ENCODE data around the gene RBCK1. TPM values are rescaled to one million over a fixed set of nuclear protein-coding genes. Genes with fewer than 3 reads are reported as not detected.

The RBCK1 gene
- polyA plus RNA-seq, 3 donors from 2014 or later = 110 to 131 (median 126) TPM

- peak overlapping the region; percentile 85 to 96 (median 89) for H3K27ac Mint-ChIP-seq
- H3K4me3 Mint-ChIP-seq = peak overlapping the region; percentile 90 to 93 (median 92)
These were observed 971 bp downstream of the RBCK1 start for GRCh38 chr20:408843-409696.

GRCh38 chr20:409697-410559, 1.8 kb downstream of the RBCK1 start:
- Mint-ChIP-seq H3K27ac (peak overlapping the region; percentile 85 to 96 (median 89)), H3K4me3 (peak overlapping the region; percentile 90 to 93 (median 92)), H3K27me3 (ENCODE audit: low read depth in 3 of 3) (peaks cover 5 to 18% (median 14%) of the 10 kb centered on the region in 3 donors), H3K9me3 (no peaks in the 10 kb centered on the region), H3K36me3 (peaks cover 6 to 16% (median 10%) of the 10 kb centered on the region in 3 donors), H3K4me1 (peaks cover 53 to 73% of the 10 kb centered on the region in 2 donors)
- DNase-seq = no peak

More at GRCh38 chr20:408843-409696, 971 bp downstream of the RBCK1 start:
- Mint-ChIP-seq H3K9me3 (no peaks in the 10 kb centered on the region), H3K4me1 (peaks cover 54 to 65% of the 10 kb centered on the region in 2 donors), H3K27me3 (ENCODE audit: low read depth in 3 of 3) (peaks cover 5 to 18% (median 14%) of the 10 kb centered on the region in 3 donors), H3K36me3 (peaks cover 6 to 16% (median 10%) of the 10 kb centered on the region in 3 donors)
- DNase-seq = peak in 2 of 3 donors; percentile 1 to 14

- H3K27ac Mint-ChIP-seq = peak overlapping the region in 2 of 6 donors; percentile 34 to 48
- H3K27me3 Mint-ChIP-seq (ENCODE audit: low read depth in 3 of 3) = peaks cover 3 to 14% (median 10%) of the 10 kb centered on the region in 3 donors
- no peak for DNase-seq
- H3K4me3 Mint-ChIP-seq = no peak overlapping the region
- peaks cover 11 to 28% (median 15%) of the 10 kb centered on the region in 3 donors for H3K36me3 Mint-ChIP-seq
- H3K4me1 Mint-ChIP-seq = peaks cover 57 to 89% of the 10 kb centered on the region in 2 donors
- H3K9me3 Mint-ChIP-seq = no peaks in the 10 kb centered on the region
These were observed 4.0 kb downstream of the RBCK1 start for GRCh38 chr20:412081-412480.

GRCh38 chr20:414161-414560, 6.1 kb downstream of the RBCK1 start:
- no peaks in the 10 kb centered on the region for H3K9me3 Mint-ChIP-seq
- H3K36me3 Mint-ChIP-seq = peaks cover 11 to 35% (median 15%) of the 10 kb centered on the region in 3 donors
- H3K4me1 Mint-ChIP-seq = peaks cover 48 to 81% of the 10 kb centered on the region in 2 donors
- peaks cover 0 to 2% (median 2%) of the 10 kb centered on the region in 3 donors for H3K27me3 Mint-ChIP-seq (ENCODE audit: low read depth in 3 of 3)
- no peak overlapping the region for H3K4me3 Mint-ChIP-seq
- no peak for DNase-seq
- peak overlapping the region in 1 of 6 donors; percentile 19 for H3K27ac Mint-ChIP-seq

- peaks cover 32 to 64% of the 10 kb centered on the region in 2 donors for H3K4me1 Mint-ChIP-seq
- no peak overlapping the region for H3K4me3 Mint-ChIP-seq
- no peak for DNase-seq
- peaks cover 0 to 2% (median 0%) of the 10 kb centered on the region in 3 donors for H3K27me3 Mint-ChIP-seq (ENCODE audit: low read depth in 3 of 3)
- H3K36me3 Mint-ChIP-seq = peaks cover 10 to 35% (median 15%) of the 10 kb centered on the region in 3 donors
- peak overlapping the region in 3 of 6 donors; percentile 9 to 77 (median 51) for H3K27ac Mint-ChIP-seq
- no peaks in the 10 kb centered on the region for H3K9me3 Mint-ChIP-seq
These were observed 7.8 kb downstream of the RBCK1 start for GRCh38 chr20:415820-416322.

- H3K36me3 Mint-ChIP-seq = peaks cover 12 to 38% (median 13%) of the 10 kb centered on the region in 3 donors
These were observed 9.1 kb downstream of the RBCK1 start for GRCh38 chr20:416950-417800.

GRCh38 chr20:417801-418342, 9.8 kb downstream of the RBCK1 start:
- H3K36me3 Mint-ChIP-seq = peaks cover 9 to 38% (median 12%) of the 10 kb centered on the region in 3 donors

More at GRCh38 chr20:416950-417800, 9.1 kb downstream of the RBCK1 start:
- DNase-seq = no peak
- Mint-ChIP-seq H3K27ac (peak overlapping the region in 3 of 6 donors; percentile 1 to 73 (median 41)), H3K4me3 (no peak overlapping the region), H3K9me3 (no peaks in the 10 kb centered on the region), H3K27me3 (ENCODE audit: low read depth in 3 of 3) (peaks cover 0 to 2% (median 0%) of the 10 kb centered on the region in 3 donors), H3K4me1 (peaks cover 25 to 56% of the 10 kb centered on the region in 2 donors)

GRCh38 chr20:418858-419365, 10.8 kb downstream of the RBCK1 start:
- H3K9me3 Mint-ChIP-seq = no peaks in the 10 kb centered on the region
- H3K27me3 Mint-ChIP-seq (ENCODE audit: low read depth in 3 of 3) = peaks cover 0 to 2% (median 0%) of the 10 kb centered on the region in 3 donors
- peaks cover 12 to 39% of the 10 kb centered on the region in 2 donors for H3K4me1 Mint-ChIP-seq
- peaks cover 9 to 33% (median 9%) of the 10 kb centered on the region in 3 donors for H3K36me3 Mint-ChIP-seq
- DNase-seq = no peak
- H3K4me3 Mint-ChIP-seq = no peak overlapping the region
- peak overlapping the region in 1 of 6 donors; percentile 40 for H3K27ac Mint-ChIP-seq

More at GRCh38 chr20:417801-418342, 9.8 kb downstream of the RBCK1 start:
- Mint-ChIP-seq H3K4me1 (peaks cover 21 to 49% of the 10 kb centered on the region in 2 donors), H3K27me3 (ENCODE audit: low read depth in 3 of 3) (peaks cover 0 to 2% (median 0%) of the 10 kb centered on the region in 3 donors), H3K9me3 (no peaks in the 10 kb centered on the region), H3K27ac (no peak overlapping the region), H3K4me3 (no peak overlapping the region)
- no peak for DNase-seq

- H3K4me3 Mint-ChIP-seq = no peak overlapping the region
- H3K4me1 Mint-ChIP-seq = peaks cover 13 to 31% of the 10 kb centered on the region in 2 donors
- H3K27me3 Mint-ChIP-seq (ENCODE audit: low read depth in 3 of 3) = peaks cover 0 to 2% (median 0%) of the 10 kb centered on the region in 3 donors
- H3K36me3 Mint-ChIP-seq = peaks cover 9 to 39% (median 9%) of the 10 kb centered on the region in 3 donors
- no peak for DNase-seq
- no peaks in the 10 kb centered on the region for H3K9me3 Mint-ChIP-seq
- no peak overlapping the region for H3K27ac Mint-ChIP-seq
These were observed 11.6 kb downstream of the RBCK1 start for GRCh38 chr20:419556-420165.

GRCh38 chr20:420166-420620, 12.1 kb downstream of the RBCK1 start:
- Mint-ChIP-seq H3K36me3 (peaks cover 9 to 39% (median 9%) of the 10 kb centered on the region in 3 donors), H3K9me3 (no peaks in the 10 kb centered on the region), H3K27ac (peak overlapping the region in 1 of 6 donors; percentile 58), H3K27me3 (ENCODE audit: low read depth in 3 of 3) (peaks cover 0 to 2% (median 0%) of the 10 kb centered on the region in 3 donors), H3K4me1 (peaks cover 13 to 26% of the 10 kb centered on the region in 2 donors), H3K4me3 (no peak overlapping the region)
- DNase-seq = no peak

- H3K27ac Mint-ChIP-seq = peak overlapping the region in 4 of 6 donors; percentile 9 to 60 (median 23)
- no peaks in the 10 kb centered on the region for H3K9me3 Mint-ChIP-seq
- no peak overlapping the region for H3K4me3 Mint-ChIP-seq
- peaks cover 0 to 2% (median 0%) of the 10 kb centered on the region in 3 donors for H3K27me3 Mint-ChIP-seq (ENCODE audit: low read depth in 3 of 3)
- DNase-seq = no peak
- H3K36me3 Mint-ChIP-seq = peaks cover 4 to 32% (median 4%) of the 10 kb centered on the region in 3 donors
- peaks cover 11 to 18% of the 10 kb centered on the region in 2 donors for H3K4me1 Mint-ChIP-seq
These were observed 12.8 kb downstream of the RBCK1 start for GRCh38 chr20:420721-421574.
